Astrocyte (in vitro differentiated cells and primary cell): ENCODE results near the gene FAM241B. TPM values are rescaled to one million over a fixed set of nuclear protein-coding genes. Genes with fewer than 3 reads are reported as not detected.

Experiments used
- DNase-seq: peaks from one replicate; pipeline ENCODE4 v3.0.0-alpha.2; 2010; ENCODE audit warnings: low read depth
- FAIRE-seq: peaks from 2 replicates; lab custom pipeline; 2011; peaks lifted over from hg19 to GRCh38; lab: Jason Lieb, UNC
- H2AFZ ChIP-seq: 2 replicates; pipeline ENCODE4 v1.6.0; 2012; ENCODE audit warnings: low read depth, low read length, inconsistent platforms
- H3K27ac ChIP-seq: 2 replicates; pipeline ENCODE4 v1.5.1; 2011; ENCODE audit warnings: low read depth, low read length, inconsistent platforms
- H3K27me3 ChIP-seq: 2 replicates; pipeline ENCODE4 v1.6.0; 2011; ENCODE audit warnings: low read length, inconsistent platforms; ENCODE audit not compliant: insufficient read depth
- H3K36me3 ChIP-seq: 2 replicates; pipeline ENCODE4 v1.5.1; 2011; ENCODE audit warnings: low read length, inconsistent platforms; ENCODE audit not compliant: insufficient read depth
- H3K4me1 ChIP-seq: 2 replicates; pipeline ENCODE4 v1.5.1; 2011; ENCODE audit warnings: low read length, inconsistent platforms; ENCODE audit not compliant: insufficient read depth
- H3K4me2 ChIP-seq: 2 replicates; pipeline ENCODE4 v1.6.0; 2012; ENCODE audit warnings: low read length, inconsistent platforms
- H3K4me3 ChIP-seq: 2 replicates; pipeline ENCODE4 v1.5.1; 2011; ENCODE audit warnings: low read depth, mild to moderate bottlenecking, low read length, inconsistent platforms; ENCODE audit not compliant: insufficient read depth
- H3K79me2 ChIP-seq: 2 replicates; pipeline ENCODE4 v1.6.0; 2012; ENCODE audit warnings: mild to moderate bottlenecking, low read length, inconsistent platforms; ENCODE audit not compliant: insufficient read depth
- H3K9ac ChIP-seq: 2 replicates; pipeline ENCODE4 v1.6.0; 2012; ENCODE audit warnings: mild to moderate bottlenecking, low read length, inconsistent platforms
- H3K9me3 ChIP-seq: 2 replicates; pipeline ENCODE4 v1.5.1; 2012; ENCODE audit warnings: low read depth, mild to moderate bottlenecking, low read length, inconsistent platforms; ENCODE audit not compliant: insufficient read depth
- H4K20me1 ChIP-seq: 2 replicates; pipeline ENCODE4 v1.6.0; 2012; ENCODE audit warnings: low read length, inconsistent platforms; ENCODE audit not compliant: insufficient read depth
- H3K27ac Mint-ChIP-seq: one replicate; pipeline ENCODE4 v1.8.0; 2021; ENCODE audit warnings: mild to moderate bottlenecking, mixed read lengths; ENCODE audit not compliant: unreplicated experiment
- H3K27me3 Mint-ChIP-seq: one replicate; pipeline ENCODE4 v1.8.0; 2021; ENCODE audit warnings: low read depth, mixed read lengths; ENCODE audit not compliant: unreplicated experiment
- H3K36me3 Mint-ChIP-seq: one replicate; pipeline ENCODE4 v1.8.0; 2021; ENCODE audit warnings: low read depth, mixed read lengths; ENCODE audit not compliant: unreplicated experiment
- H3K4me1 Mint-ChIP-seq: one replicate; pipeline ENCODE4 v1.8.0; 2021; ENCODE audit warnings: low read depth, mixed read lengths; ENCODE audit not compliant: unreplicated experiment
- H3K4me3 Mint-ChIP-seq: one replicate; pipeline ENCODE4 v1.8.0; 2021; ENCODE audit warnings: mild to moderate bottlenecking, moderate library complexity, mixed read lengths; ENCODE audit not compliant: unreplicated experiment
- H3K9me3 Mint-ChIP-seq: one replicate; pipeline ENCODE4 v1.8.0; 2021; ENCODE audit warnings: mild to moderate bottlenecking, mixed read lengths; ENCODE audit not compliant: unreplicated experiment
- CTCF ChIP-seq: IDR thresholded peaks from 2 replicates; pipeline ENCODE4 v1.5.1; 2011; ENCODE audit warnings: low read depth, mild to moderate bottlenecking, inconsistent platforms, low read length, moderate library complexity; ENCODE audit not compliant: insufficient read depth
- EZH2 ChIP-seq: IDR thresholded peaks from 2 replicates; pipeline ENCODE4 v1.6.1; 2012; ENCODE audit warnings: mild to moderate bottlenecking, low read length, inconsistent platforms; ENCODE audit not compliant: insufficient read depth
- total RNA-seq: library from RNA; stranded (reverse); gene quantifications from 2 replicates; pipeline ENCODE4 v1.2.1, GENCODE V29; 2021

Gene FAM241B
- total RNA-seq, 1 donor from 2014 or later = 4.4 TPM

DNA sequence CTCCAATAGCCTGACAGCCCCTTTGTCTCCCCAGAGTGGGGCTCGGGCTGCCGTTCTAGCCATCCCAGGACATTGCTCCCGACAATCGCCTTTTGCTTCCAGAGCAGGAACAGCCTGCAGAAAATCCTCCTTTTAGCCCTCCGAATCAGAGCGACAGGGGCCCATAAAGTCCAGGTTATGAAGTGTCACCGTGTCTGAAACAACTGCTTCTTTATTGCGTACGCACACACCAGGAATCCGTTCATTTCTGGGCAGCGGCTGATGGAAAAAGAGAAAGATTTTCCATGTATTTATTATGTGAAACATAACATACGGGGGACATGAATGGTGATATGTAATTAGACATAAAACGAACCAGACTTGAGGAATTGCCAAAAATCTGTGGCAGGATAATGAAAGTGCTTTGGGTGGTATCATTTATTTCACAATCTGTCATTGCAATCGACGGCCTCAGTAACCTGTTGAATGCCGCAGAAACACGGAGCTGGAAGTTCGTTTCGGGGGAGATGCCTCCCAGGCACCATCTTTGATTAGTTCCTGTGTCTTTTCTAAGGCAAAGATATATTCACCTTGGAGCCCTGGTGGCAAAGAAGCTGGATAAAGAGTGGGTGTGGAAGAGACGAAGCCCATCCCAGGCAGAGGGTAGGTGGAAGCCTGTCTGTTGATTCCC is 48.1 kb downstream of the FAM241B start:
- peaks cover 62% of the 10 kb centered on the region for H3K27me3 Mint-ChIP-seq

DNA sequence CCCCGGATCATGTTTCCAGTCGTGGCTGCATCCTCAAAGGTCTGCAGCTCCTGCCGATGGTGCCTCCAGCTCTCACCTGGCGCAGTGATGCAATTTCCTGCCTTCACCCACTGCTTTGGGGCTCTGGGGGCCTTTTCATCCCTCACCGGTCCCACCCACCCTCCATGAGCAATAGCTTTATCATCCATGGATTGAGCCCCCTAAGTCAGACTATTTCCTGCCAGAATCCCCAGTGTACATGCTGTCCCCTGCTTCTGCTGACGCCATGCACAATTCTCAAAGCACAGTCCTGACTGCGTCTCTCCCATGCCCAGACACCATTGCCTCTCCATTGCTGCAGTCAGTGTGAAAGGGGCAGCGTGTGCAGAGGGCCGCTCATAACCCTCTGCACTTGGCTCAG is 49.7 kb downstream of the FAM241B start:
- Histone ChIP-seq H3K9me3 (no peaks in the 10 kb centered on the region), H3K4me1 (peaks cover 8% of the 10 kb centered on the region), H3K27me3 (peaks cover 53% of the 10 kb centered on the region), H3K4me3 (no peak overlapping the region), H3K4me2 (no peak overlapping the region), H3K27ac (no peak overlapping the region), H4K20me1 (no peaks in the 10 kb centered on the region), H2AFZ (no peak overlapping the region), H3K9ac (no peak overlapping the region), H3K79me2 (no peaks in the 10 kb centered on the region), H3K36me3 (no peaks in the 10 kb centered on the region)
- no peak for TF ChIP-seq CTCF
- TF ChIP-seq EZH2 = no peak
- Mint-ChIP-seq H3K4me3 (no peak overlapping the region), H3K27ac (peak overlapping the region; percentile 35), H3K9me3 (peaks cover 7% of the 10 kb centered on the region), H3K4me1 (peaks cover 4% of the 10 kb centered on the region), H3K36me3 (no peaks in the 10 kb centered on the region), H3K27me3 (peaks cover 60% of the 10 kb centered on the region)
- DNase-seq (no peak), FAIRE-seq (no peak)

More for the DNA sequence above, 48.1 kb downstream of the FAM241B start:
- Histone ChIP-seq H3K27me3 (peaks cover 60% of the 10 kb centered on the region), H3K9ac (no peak overlapping the region), H3K79me2 (no peaks in the 10 kb centered on the region), H3K4me2 (no peak overlapping the region), H3K9me3 (no peaks in the 10 kb centered on the region), H3K4me3 (no peak overlapping the region), H3K36me3 (no peaks in the 10 kb centered on the region), H3K4me1 (peaks cover 3% of the 10 kb centered on the region), H4K20me1 (no peaks in the 10 kb centered on the region), H3K27ac (no peak overlapping the region), H2AFZ (no peak overlapping the region)
- peaks cover 2% of the 10 kb centered on the region for H3K4me1 Mint-ChIP-seq
- FAIRE-seq = no peak
- H3K27ac Mint-ChIP-seq = no peak overlapping the region
- peaks cover 6% of the 10 kb centered on the region for H3K9me3 Mint-ChIP-seq
- no peak for DNase-seq
- no peaks in the 10 kb centered on the region for H3K36me3 Mint-ChIP-seq
- H3K4me3 Mint-ChIP-seq = no peak overlapping the region
- no peak for TF ChIP-seq CTCF

- Histone ChIP-seq H3K79me2 (no peaks in the 10 kb centered on the region), H4K20me1 (no peaks in the 10 kb centered on the region), H3K27ac (no peak overlapping the region), H3K27me3 (peaks cover 46% of the 10 kb centered on the region), H3K4me1 (peaks cover 13% of the 10 kb centered on the region), H3K9me3 (no peaks in the 10 kb centered on the region), H3K4me2 (no peak overlapping the region), H3K4me3 (no peak overlapping the region), H2AFZ (no peak overlapping the region), H3K36me3 (no peaks in the 10 kb centered on the region), H3K9ac (no peak overlapping the region)
- Mint-ChIP-seq H3K4me1 (peaks cover 11% of the 10 kb centered on the region), H3K27ac (no peak overlapping the region), H3K36me3 (no peaks in the 10 kb centered on the region), H3K27me3 (peaks cover 62% of the 10 kb centered on the region), H3K4me3 (no peak overlapping the region), H3K9me3 (peaks cover 10% of the 10 kb centered on the region)
- no peak for TF ChIP-seq EZH2
- no peak for TF ChIP-seq CTCF
- FAIRE-seq (no peak), DNase-seq (no peak)
These were observed 50.6 kb downstream of the FAM241B start for GRCh38 chr10:69680610-69681009.
